Vein endothelial cell (primary cell): Measurements from ENCODE around the gene NGEF. TPM values are rescaled to one million over a fixed set of nuclear protein-coding genes. Genes with fewer than 3 reads are reported as not detected.

Experiments
- small RNA-seq: library from RNA; depleted of rRNA; stranded (forward); fragments of <200 nt; gene quantifications from one replicate; pipeline ENCODE3, GENCODE V24; 2012
- total RNA-seq: library from RNA; depleted of rRNA; stranded (reverse); fragments of >200 nt; gene quantifications from 2 replicates; pipeline ENCODE4 v1.2.3, GENCODE V29; 2012

NGEF gene, protein sequence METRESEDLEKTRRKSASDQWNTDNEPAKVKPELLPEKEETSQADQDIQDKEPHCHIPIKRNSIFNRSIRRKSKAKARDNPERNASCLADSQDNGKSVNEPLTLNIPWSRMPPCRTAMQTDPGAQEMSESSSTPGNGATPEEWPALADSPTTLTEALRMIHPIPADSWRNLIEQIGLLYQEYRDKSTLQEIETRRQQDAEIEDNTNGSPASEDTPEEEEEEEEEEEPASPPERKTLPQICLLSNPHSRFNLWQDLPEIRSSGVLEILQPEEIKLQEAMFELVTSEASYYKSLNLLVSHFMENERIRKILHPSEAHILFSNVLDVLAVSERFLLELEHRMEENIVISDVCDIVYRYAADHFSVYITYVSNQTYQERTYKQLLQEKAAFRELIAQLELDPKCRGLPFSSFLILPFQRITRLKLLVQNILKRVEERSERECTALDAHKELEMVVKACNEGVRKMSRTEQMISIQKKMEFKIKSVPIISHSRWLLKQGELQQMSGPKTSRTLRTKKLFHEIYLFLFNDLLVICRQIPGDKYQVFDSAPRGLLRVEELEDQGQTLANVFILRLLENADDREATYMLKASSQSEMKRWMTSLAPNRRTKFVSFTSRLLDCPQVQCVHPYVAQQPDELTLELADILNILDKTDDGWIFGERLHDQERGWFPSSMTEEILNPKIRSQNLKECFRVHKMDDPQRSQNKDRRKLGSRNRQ
- total RNA-seq, result 0.10 TPM in 1 of 2 replicates, not detected in the other

GRCh38 chr2:233013027-233013461 lies at the start of gene NGEF:
Gene NGEF, minus strand, starts transcription at chr2:233013256. Its CDS starts 38,366 bp downstream, at chr2:232974890.

GRCh38 chr2:233059797-233060500 lies 46.9 kb upstream of the NGEF start, which contains the start of gene INPP5D:
Gene INPP5D, plus strand, starts transcription at chr2:233060342. Its CDS starts 137 bp downstream, at chr2:233060479.

DNA sequence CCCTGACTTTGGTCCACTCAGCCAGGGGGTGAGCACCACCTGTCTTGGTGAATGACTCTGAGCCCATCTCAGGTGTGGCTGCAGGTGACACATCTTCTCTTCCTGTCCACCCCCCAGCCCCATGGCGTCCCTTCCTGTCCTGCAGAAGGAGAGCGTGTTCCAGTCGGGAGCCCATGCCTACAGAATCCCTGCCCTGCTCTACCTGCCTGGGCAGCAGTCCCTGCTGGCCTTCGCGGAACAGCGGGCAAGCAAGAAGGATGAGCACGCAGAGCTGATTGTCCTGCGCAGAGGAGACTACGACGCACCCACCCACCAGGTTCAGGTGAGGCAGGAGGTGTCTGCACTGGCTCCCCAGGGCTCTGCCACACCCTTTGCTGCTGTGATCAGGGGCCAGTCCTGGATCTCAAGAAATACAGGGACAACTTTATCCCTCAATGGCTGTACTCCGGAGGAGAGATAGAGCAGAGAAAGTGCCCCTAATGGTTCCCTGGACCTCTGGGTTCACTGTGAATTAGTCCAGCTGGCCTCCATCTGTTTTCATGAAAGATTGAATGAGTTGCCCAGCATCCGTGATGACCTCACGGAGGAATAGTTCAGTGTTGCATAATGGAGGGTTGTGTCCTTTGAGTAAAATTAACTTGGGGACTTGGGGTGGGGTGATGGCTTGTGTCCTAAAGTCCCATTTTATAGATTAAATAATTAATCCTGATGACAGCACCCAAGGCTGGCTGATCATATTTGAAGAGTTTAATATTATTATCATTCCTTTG lies 19.7 kb upstream of the NGEF start, which contains the start of gene NEU2:
NEU2 (plus strand) TSS at position 122 of the 770 bp plus-strand sequence; CDS start at position 122, 0 bp downstream.

DNA sequence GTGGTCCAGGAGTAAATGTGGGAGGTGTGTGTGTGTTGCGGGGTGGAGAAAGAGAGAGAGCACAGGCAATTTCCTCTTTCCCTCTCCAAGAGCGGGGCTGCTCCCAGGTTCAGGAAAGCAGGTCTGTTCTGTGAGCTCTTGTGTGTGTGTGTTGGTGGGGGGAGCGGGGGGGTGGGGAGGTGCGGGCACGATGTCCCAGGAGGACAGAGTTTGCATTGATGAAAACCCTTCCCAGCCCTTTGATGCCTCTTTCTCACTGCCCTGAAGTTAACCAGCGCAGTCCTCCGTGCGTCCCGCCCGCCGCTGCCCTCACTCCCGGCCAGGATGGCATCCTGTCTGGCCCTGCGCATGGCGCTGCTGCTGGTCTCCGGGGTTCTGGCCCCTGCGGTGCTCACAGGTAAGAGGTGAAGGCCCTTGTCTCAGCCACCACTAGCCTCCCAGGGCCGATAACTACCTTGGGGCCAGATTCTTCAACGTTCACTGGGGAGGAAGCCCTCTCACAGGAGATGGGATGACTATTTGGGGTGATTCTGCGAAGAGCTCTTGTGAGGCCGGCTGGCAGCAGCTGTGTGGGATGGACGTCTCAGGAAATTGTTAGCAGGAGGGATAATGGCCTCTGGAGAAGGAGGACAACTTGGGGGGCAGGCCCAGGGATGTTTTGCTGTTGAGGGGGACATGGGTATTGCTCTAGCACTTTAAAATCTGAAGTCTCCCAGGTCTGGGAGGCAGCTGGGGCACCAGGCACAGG lies 142.9 kb downstream of the NGEF start, which contains the start of gene SNORC:
SNORC (plus strand) TSS at position 247 of the 748 bp plus-strand sequence; CDS start at position 325, 78 bp downstream.

Small RNA genes lying within 50 kb of the gene (small RNA-seq; reads per million reads assigned to genes)
- not detected for gene RF00019

Other genes starting within 250 kb of the NGEF start
- gene KCNJ13, start 236.7 kb downstream of the NGEF start, total RNA-seq, result not detected in 2 replicates
- gene SNORC, start 143.0 kb downstream of the NGEF start, total RNA-seq, result 0.65 and 1.3 TPM in 2 replicates
- not detected in 2 replicates for gene NEU2, start 19.4 kb upstream of the NGEF start, total RNA-seq
- gene INPP5D, start 47.1 kb upstream of the NGEF start, total RNA-seq, result 26.1 and 34.3 TPM in 2 replicates
- gene ATG16L1, start 238.4 kb upstream of the NGEF start, total RNA-seq, result 29.7 and 36.7 TPM in 2 replicates